HK-2 (cell line): ENCODE data around the gene PTGR3.
A peak's percentile ranks its signal among the peaks of the same experiment; 100 is the strongest.

Source experiments
- DNase-seq: peaks from one replicate; pipeline ENCODE4 v3.0.0-alpha.2; 2018; ENCODE audit not compliant: unreplicated experiment

Gene PTGR3

DNA sequence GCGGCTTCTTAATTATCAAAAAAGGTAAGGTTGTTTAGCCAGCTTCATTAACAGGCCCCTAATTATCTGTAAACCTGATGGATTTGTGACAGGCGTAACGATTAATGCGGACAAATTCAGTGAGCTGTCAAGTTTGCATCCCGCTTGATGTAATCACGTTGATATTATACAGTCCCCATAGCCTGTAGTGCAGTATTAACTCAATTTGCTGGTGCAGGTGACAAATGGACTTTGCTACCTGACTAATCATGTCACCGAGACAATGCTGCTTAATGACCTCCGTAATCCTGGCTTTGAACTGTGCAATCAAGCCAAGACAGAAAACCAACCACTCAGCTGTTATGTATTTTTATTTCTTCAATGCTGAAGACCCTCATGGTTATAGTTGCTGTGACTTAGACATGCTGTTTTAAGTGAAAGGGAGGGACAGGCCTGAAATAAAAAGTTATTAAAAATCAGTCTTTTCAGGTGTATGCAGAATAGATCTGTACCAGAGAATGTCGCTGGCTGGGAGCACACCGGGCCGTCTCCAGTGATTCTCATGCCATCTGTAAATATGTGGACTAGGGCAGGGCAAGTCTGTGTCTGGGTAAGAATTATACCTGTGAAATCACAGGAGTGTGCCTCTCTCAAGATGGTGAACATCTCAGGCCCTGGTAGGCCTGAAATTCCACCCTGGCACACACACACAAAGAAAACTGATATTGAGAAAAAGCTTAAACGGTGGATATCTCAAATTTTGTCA, 6.0 kb upstream of the PTGR3 start:
- DNase-seq: no peak

DNA sequence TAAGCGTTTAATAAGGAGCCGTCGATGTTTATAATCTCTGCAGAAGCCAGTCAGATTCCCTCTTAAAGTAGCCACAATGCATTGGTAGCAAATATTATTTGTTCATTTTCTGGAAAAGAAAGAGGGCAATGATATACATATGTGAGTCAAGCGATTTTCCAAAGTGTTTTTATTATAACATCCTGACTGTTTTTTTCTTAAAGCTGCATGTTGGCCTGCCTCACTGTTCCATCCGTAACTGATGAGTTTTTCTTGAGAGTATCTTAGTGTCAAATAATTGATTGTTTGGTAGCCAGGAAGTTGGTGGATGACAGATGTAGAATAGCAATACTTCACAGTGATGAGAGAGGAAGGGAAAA, 5.4 kb upstream of the PTGR3 start:
- no peak for DNase-seq

DNA sequence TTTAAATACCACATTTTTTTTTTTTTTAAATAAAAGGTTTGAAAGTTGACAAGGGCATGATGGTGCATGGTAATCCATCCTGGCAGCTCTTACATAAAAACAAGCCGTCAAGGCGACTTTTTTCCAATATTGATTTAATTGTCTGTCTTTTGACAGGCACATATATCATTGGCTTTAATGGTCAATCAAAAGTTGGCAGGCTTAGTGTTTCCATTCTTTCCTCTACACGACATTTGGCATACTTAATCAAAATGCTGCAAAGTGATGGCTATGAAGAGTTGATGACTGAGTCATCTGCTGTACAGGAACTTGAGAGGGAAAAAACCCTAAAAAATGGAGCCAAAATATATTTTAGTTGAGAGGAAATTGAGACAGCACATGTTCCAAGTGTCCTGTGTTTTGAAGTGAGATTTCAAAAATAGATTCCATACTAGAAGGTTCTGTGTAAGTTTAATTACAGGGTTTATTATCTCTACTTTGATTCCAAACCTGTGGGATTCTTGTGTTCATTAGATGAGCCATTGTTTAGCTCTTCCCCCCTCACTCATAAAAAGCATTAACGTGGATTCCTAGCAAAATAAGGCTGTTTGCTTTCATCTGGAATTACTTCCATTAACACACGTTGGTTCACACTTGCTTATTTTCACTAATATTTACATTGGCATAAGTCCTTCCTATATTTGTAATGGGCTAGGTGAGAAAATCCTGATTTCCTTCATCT, 4.8 kb upstream of the PTGR3 start:
- DNase-seq: no peak

GRCh38 chr18:75212751-75213090, 3.8 kb upstream of the PTGR3 start:
- DNase-seq: no peak

- DNase-seq: no peak
Observed at GRCh38 chr18:75211953-75212750, 3.2 kb upstream of the PTGR3 start.

- no peak for DNase-seq
Observed at GRCh38 chr18:75211626-75211952, 2.6 kb upstream of the PTGR3 start.

DNA sequence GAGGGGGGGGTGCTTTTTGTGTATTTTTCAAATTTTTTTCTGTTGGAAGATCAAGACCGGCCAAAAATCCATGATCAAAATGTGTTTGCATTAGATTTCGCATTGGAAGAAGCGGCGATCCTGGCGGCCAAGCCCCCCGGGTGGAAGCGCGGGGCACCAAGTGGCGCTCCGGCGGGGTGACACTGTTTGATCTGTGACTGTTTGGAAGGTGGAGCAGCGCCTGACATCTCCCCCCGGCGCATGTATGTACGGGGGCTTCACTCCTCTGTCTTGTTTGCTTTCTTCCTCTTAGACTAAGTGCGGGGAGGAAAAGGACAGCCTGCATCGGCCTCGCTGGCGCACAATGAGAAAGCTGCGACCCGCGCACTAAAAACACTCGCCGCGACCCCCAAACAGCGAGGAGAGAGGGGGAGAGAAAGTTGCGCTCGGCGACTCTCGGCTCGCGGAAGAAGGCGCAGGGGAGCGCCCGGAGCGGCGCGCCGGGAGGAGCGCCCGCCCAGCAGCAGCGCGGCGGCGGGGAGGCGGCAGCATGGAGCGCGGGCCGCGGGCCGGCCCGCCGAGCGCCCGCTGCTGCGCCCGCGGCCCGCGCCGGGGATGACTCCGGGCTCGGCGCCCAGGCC, 2.2 kb upstream of the PTGR3 start:
- DNase-seq: no peak

GRCh38 chr18:75210274-75211001, 1.5 kb upstream of the PTGR3 start, which contains the start of gene TSHZ1:
TSS of gene TSHZ1 (plus strand) at chr18:75210797. CDS start at chr18:75211877, 1,080 bp downstream.
- DNase-seq: peak; percentile 24

- no peak for DNase-seq
Observed at GRCh38 chr18:75209951-75210258, 966 bp upstream of the PTGR3 start.

- no peak for DNase-seq
Observed at GRCh38 chr18:75208836-75209128, 157 bp downstream of the PTGR3 start.

DNA sequence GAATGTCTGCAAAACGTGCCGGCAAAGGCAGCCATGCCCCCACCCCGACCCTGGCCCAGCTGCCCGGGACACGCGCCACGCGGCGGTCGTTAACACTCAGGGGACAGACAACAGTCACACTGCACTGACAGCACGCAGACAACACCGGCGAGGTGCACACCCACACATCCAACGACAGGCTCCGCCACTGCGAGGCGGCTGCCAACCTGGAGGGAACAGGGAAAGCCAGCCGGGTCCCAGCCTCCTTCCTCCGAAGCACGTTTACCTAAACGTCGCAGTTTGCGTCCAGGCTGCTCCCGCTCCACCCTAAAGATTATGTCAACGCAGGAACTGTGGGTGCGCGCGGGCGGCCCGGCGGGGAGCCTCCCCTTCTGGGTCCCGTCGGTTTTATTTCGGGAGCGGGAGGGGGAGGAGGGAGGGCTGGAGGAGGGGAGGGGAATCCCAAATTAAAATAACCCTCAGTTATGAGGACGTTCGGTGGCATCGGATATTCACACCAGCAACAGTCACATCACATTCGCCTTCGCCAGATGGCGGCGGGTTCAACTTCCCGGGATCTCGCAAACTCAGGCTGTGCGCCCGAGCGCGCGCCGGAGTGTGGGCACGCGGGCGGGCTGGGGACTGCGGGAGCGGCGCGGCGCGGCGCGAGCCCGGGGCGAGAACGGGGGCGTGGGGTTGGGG, 644 bp downstream of the PTGR3 start:
- DNase-seq: peak; percentile 31

DNA sequence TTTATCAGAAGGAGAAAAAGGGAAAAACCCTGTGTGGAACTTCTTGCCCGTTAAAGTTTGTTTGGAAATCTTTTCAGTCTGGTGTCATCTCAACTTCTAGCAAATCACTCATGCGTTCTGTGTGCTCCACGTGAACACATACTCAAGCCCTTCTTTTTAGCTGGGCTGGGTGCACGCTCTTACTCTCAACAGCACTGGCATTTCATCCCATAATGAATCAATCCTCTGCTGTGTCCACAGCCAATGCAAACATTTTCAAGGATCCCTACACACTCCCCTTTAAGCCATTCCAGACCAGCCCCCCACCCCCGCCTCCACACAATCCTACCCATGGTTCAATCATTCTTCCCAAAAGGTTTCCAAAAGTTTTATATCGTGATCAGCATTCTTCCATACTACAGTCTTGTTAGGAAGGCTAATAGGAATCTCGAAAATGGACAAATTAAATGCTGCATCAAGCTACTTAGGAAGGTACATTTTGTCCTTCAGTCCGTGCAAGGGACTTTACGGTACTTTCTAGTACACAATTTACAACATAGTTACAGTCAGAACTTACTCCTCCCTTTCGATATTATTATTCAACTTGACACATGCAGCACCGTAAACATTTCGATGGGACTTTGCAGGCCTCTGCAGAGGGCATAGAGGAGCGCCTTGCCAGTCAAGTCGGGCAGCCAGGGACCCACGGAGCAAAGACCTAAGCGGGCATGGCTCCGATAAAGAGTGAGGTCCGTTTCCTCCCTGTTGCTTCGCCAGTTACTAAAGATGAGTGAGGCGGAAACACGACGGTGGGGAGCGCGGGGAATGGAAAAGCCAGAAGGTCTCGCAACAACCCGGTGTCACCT, 1.4 kb downstream of the PTGR3 start:
- peak; percentile 24 for DNase-seq

DNA sequence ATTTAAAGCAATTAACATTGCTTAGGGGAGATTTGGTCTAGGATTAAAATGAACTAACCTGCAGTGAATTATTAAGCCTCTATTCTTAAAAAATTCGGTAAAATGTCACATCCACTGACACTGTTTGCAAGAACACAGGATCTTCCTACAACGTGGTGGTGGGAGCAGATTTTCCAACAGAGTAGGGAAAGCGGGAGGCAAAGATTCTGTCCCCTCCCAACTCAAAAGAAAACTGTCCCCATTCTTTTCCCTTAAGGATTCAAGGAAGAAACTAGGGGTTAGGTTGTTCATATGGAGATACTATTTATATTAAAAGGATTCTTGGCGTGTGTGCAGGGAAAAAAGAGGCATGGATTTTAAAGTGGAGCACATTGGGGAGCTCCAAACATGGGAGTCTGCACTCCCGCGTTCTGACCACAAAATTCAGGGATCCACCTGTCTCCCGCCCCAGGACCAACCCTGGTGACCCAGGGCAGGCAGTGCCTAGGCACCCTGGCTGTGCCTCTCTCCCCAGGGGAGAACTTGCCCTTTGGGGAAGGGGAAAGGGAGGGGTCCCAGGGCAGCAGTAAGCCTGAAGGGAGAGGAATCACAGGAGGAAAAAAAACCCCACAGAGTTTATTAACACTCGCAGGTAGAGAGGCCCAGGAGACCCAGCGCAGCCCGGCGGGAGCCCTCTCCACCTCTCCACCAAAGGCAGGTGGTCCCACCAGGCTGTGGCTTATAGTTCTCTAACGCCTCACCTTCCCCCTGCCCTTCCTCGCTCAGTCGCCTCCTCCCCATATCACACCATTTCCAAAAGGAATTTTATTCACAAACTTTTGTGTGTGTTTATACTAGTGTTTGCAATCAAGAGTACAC, 2.3 kb downstream of the PTGR3 start:
- no peak for DNase-seq

DNA sequence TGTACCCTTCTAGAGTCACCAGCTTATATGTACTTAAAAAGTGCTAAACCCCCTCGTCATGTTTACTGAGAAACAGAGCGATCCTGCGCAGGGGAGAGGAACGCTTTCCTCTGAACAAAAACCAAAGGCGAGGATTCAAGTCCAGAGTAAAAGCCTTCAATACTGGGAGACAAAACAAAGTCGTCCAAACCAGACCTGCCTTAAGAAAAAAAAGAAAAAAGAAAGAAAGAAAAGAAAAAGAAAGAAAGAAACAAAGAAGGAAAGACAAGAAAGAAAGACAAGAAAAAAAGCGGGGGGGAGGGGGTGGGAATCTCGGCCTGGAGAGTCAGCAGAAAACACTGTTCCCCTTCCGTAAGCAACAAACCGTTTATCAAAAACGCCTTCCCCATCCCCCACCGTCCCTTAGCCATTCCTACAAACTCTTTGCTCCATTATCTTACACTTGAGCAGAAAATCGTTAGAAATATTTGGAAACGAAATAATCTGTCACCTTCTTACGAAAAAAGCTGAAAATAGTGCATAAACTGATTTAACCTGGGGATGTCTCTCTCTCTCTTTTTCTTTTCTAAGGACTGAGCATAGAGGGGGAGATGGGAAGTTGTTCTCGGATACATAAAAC, 3.3 kb downstream of the PTGR3 start:
- no peak for DNase-seq

DNA sequence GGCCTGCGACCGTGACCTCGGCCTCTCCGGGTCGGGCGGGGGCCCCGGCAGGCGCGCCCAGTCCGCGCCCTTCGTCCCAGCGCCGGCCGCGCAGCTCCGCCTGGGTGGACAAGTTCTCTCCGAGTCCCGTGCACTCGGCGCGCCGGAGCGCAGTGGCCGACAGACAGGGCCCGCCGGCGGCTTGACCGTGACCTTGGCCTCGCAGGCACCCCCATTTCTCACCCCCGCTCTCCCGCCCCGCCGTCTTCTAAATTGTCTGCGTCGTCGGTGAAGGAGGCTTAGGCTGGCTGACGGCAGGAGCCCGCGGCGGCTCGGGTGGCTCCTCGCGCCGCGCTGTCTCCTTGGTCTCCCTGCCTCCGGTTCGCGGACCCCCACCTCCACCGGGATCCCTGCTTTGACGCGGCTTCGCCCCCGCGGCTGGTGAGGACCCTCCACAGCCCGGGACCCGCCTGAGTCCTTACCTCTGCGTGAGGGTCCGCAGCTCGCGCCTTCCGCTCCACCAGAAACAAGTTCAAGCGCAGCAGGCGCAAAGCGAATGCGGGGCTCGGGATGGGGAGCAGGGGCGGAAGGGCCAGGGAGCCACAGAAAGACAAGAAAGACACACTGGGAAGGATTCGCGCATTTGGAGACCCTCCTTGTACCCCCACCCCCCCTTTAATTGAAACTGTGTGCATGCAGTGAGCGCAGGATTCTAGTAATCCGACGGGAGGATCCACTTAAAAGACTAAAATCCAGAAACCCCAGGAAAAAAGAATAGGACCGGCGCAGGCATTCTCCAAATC, 4.0 kb downstream of the PTGR3 start:
- no peak for DNase-seq

- no peak for DNase-seq
Observed at GRCh38 chr18:75204269-75204731, 4.6 kb downstream of the PTGR3 start.

- DNase-seq: no peak
Observed at GRCh38 chr18:75203416-75204268, 5.3 kb downstream of the PTGR3 start.
